Posterior cingulate gyrus (tissue), 11 donors: ENCODE data around the gene SIPA1L3.

Source experiments
- DNase-seq, 10 donors: peaks; one replicate each; pipeline versions ENCODE4 v3.0.0 to v3.0.0-alpha.2; 2020 to 2021; ENCODE audit warnings: mixed read lengths in 3 of 10
- intact Hi-C: fragments of 100-400 bp; cut with DNase I; formaldehyde crosslinking; loops from one replicate; pipeline ENCODE4 v1.15.1; 2023

The SIPA1L3 gene

DNA sequence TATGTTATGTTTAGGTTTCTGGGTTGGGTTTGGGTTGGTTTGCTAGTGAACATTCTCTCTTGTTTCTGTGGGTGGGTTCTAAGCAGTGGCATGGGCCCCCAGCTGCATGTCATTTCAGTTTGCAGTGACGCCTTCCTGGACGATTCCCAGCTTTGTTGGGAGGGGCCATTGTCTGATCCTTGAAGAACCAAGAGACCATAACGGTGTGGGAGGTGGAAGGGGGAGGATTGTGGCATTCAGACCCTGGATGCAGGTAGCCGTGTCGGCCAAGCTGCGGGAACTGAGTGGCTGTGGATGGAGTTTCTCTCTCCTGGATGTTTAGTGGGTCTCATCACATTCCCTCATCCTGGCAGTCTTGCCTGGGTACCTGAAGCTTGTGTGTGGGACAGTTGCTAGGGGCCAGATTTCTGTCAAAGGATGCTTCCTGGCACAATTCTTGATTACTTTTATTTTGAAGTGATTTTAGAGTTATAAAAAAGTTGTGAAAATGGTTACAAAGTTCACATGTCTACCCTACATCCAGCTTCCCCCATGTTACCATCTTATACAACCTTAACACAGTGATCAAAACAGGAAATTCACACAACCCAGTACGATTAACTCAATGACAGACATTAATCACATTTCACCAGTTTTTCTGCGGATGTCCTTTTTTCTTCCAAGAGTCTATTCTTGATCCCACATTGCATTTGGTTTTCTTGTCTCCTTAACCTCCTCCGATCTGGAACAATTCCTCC is 123.8 kb downstream of the SIPA1L3 start:
- intact Hi-C loops: no loop called here
- DNase-seq: peak in 1 of 10 donors; percentile 30

DNA sequence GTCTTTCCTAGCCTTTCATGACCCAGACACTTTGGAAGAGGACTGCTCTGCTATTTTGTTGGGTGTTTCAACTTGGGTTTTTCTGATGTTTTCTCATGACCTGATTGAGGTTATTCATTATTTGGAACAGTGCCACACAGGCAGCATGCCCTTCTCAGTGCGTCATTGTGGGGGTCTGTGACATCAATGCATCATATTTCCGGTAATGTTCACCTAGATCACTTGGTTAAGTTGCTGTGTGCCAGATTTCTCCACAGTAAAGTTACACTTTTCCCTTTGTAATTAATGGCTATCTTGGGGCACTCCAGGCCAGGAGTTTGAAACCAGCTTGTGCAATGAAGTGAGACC is 124.4 kb downstream of the SIPA1L3 start:
- intact Hi-C loops: no loop called here
- no peak for DNase-seq

DNA sequence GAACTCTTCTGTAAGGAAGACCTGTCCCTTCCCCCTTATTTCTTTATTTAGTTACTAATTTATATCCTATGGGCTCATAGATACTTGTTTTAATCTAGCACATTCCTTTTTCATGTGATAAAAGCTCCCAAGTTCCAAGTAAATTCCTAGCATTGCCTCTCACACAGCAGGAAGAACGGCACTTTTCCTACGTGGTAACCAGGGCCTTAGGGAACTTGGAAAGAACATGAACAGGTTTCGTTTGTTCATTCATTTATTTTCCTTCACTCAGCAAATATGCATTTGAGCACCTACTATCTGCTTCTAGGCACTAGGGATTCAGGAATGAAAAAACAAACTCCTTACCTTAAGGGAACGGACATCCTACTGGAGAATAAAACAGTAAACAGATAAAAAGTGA is 125.1 kb downstream of the SIPA1L3 start:
- no peak for DNase-seq
- intact Hi-C loops: no loop called here

DNA sequence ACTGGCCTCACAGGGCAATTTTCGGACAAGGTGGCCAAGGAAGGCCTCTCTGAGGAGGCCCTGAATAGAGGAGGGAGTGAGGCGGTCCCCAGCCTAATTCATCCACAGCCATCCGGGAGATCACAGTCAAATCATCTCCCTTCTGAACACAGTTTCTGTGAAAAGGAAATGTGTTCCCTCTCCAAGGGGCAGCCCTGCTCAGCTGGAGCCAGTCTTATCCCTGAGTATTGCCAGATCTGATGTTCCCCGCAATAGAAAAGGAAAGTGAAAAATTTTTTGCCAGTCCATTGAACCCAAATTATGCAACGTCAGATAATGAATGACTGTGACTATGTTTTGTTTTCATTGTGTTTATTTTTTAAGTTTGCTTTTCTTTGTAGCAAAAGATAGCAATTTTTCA is 125.9 kb downstream of the SIPA1L3 start:
- intact Hi-C loops: no loop called here
- peak in 2 of 10 donors; percentile 30 to 51 for DNase-seq

DNA sequence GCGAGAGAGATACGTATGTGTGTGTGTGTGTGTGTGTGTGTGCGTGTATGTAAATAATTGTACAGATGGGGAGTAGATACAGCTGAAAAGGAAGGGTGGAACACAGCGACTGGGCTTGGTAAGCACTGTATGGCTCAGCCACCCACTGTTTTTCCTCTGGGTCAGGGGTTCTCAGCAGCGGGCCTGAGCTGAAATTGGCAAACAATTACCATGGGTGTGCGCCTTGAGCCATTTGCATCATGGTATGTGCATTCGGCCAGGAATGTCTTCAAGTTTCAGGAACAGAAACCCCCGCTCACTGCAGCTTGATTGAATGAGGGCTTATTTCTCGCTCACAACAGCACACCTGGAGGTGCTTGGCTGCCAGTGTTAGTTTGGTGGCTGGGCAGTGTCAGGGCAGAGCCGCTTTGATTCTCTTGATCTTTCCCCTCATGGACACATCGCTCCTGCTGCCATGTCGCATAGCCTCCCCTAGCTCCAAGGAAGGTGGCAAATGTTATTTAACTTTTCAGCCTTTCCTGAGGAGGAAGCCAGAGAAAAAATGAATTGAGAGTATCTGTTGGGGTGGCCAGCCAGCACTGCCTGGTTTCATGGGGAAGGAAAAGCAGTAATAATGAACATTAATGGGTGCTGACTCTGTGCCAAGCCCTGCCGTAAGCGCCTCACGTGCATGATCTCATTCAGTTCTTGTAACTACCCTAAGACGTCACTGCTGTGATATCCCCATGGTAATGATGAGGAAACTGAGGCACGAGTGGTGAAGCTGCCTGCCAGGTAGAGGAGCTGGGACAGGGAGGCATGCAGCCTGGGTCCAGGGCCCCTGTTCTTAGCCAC is 126.9 kb downstream of the SIPA1L3 start:
- peak in 2 of 10 donors; percentile 26 to 43 for DNase-seq
- intact Hi-C loops: no loop called here

DNA sequence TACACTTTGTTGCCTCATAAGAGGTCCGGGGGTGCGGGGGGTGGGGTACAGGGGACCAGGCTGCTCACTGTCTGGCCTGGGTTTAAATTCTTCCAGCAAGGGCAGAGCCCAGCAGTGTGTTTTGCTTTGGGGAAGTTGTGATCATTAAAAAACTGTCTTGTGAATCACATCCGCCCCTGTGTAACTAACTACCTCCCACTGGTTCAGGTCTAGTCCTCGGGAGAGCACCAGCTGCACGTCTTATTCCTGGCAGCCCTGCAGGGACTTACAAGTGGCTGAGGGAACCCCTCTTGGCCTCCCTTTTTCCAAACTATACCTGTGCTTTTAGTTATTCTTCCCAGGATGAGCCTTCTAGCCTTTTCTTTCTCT is 127.5 kb downstream of the SIPA1L3 start:
- DNase-seq: peak in 1 of 10 donors; percentile 53
- intact Hi-C loops: no loop called here

DNA sequence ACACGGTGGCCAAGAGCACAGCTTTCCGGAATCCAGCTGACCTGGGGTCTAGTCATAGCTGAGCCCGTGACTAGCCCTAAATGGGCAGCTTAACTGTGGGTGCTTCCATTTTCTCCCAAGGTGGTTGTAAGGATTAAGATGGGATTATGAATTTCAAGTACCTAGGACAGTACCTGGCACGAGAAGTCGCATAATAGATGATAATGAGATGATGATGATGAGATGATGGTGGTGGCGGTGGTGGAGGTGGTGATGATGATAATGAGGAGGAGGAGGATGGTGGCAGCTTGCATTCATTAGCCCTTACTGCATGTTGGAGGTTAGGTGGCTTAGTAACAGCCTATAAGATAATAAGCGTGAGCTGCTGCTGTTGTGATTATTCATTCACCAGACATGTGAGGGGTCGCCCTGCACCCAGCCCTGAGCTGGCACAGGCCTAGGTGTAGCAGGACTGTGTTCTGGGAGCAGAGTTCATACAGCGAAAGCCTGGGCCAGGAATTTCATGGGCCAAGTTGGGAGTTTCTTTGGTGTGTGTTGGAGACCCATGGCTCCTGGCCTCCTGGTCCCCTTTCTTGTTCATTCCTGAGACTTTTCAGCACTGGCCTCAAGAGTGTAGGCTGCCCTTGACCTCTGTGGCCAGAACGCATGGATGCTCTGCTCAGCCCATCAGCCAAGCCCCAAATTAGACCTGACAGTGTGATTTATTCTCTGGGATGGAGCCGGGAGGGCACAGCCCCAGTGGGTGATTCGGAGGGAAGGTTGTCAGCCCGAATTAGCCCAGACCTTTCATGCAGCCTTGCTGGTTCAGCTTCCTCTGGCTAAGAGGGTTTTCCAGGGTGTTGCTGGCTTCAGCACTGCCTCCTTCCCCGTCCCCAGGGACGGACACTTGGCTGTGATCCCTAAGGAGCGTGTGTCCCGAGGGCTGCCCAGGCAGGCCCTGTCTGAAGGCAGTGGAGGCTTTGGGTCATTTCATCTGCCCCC is 128.8 kb downstream of the SIPA1L3 start:
- intact Hi-C loops: no loop called here
- peak in 2 of 10 donors; percentile 17 to 71 for DNase-seq

DNA sequence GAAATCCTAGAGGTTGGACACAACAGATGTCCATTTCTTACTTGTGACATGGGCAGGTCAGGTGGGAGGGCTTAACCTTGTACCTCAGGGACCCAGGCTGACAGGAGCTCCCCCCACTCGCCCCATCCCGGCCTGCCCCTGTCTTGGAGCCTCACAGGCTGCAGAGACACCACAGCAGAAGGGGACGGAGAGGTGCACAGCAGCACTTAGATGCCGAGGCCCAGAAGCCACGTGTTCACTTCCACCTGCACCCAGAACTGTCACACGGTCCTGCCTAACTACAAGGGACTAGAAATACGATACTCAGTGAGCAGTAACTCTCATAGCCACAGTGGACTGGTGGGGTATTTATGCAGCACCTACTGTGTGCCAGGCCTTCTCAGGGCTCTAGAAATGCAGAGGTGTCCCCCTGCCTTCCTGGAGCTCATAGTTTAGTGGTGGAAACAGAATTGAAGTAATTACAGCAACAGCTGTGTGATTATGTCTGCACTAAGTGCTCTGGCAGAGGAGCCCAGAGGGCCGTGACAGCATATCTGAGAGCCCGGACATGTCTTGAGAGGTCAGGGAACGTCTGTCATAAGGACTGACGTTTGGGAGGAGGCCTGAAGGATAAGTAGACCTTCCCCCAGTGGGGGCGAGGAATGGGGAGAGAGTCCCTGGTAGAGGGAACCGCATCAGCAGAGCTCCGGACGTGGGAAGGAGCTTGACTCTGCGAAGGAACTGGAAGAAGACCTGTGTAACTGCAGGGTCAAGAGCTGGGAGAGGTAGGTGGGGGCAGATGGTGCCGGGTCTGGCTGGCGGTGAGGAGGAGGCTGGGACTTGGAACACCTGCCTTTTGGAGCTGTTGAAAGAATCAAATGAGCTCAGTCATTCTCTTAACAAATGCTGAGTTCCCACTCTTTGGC is 130.0 kb downstream of the SIPA1L3 start:
- intact Hi-C loops: no loop called here
- peak in 1 of 10 donors; percentile 66 for DNase-seq

DNA sequence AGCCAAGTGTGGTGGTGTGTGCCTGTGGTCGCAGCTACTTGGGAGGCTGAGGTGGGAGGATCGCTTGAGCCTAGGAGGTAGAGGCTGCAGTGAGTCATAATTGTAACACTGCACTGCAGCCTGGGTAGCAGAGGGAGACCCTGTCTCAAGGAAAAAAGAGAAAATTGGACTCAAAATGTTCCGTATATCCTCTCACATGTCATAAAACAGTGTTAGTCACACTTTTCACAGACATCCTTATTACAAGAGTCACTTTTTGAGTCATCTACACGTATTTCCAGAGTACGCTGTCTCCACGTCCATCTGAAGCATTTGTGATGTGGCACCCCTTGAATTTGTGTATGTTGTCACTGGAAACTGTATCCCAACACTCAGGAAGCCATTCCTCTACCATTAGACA is 133.0 kb downstream of the SIPA1L3 start:
- DNase-seq: no peak
- intact Hi-C loops: no loop called here

DNA sequence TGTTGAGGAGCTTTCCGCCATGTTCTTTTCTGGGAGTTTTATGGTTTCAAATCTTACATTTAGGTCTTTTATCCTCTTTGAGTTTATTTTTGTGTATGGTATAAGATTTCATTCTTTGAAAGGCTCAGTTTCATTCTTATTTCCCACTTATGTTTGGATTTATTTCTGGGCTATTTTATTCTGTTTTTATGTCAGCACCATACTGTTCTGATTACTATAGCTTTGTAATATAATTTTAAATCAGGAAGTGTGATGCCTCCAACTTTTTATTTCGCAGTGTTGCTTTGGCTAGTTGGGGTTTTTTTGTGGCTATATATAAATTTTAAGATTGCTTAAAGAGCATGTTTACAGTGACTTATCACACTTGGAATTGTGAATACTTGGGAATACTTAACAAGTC is 135.1 kb downstream of the SIPA1L3 start:
- intact Hi-C loops: no loop called here
- no peak for DNase-seq

DNA sequence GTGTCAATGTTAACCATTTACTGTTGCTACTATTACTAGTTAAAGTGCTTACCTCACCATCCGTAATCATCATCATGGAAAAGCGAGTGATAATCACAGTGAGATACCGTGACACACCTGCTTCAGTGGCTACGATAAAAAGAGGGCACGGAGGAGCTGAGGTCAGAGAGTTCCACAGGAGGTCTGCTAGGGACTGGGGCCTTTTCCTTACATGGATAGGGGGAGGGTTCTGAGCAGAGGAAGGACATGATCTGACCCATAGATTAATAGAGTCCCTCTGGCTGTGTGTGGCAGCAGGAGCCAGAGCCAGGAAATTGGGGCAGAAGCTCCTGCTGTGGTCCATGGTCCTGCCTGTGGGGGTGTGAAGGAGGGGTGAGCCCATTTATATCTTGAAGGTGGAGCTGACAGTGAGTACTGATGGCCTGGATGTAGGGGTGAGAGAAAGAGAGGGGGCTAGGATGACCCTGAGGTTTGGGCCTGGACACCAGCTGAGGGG is 136.7 kb downstream of the SIPA1L3 start:
- intact Hi-C loops: no loop called here
- DNase-seq: peak in 1 of 10 donors; percentile 2

DNA sequence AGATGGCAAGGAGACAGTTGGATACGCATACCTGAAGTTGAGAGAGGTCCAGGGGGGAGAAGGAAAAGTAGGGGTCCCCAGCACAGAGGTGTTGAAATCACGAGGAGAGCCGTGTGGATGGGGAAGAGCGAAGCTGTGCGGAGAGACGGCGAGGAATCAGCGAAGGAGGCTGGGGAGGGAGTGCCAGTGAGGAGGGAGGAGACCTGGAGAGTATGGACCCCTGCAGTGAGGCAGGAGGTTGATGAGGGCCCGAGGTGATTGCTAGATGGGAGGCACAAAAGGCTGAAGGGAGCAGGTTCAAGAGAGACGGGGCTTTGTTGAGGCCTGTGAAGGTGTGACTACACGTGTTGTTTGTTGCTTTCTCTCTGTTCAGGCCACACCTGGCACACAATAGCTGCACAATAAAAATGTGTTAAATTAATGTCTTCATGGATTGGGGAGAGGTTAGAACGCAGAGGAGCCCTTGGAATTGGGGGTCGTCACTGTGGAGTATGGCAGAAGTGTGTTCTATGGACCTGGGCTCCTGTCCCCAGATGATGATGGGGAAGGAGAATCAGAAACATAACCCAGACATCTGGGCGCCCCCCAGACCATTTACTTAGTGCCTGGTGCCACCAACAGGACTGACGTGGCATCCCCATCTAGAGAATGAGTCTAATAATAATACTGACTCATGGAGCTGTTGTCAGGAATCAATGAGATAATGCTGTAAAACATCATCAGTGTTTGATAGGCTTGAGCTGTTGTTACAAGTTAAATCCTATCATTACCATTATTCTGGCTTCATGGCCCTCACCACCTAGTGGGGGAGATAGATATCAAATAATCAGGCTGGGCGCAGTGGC is 137.5 kb downstream of the SIPA1L3 start:
- peak in 2 of 10 donors; percentile 13 to 40 for DNase-seq
- intact Hi-C loops: no loop called here

DNA sequence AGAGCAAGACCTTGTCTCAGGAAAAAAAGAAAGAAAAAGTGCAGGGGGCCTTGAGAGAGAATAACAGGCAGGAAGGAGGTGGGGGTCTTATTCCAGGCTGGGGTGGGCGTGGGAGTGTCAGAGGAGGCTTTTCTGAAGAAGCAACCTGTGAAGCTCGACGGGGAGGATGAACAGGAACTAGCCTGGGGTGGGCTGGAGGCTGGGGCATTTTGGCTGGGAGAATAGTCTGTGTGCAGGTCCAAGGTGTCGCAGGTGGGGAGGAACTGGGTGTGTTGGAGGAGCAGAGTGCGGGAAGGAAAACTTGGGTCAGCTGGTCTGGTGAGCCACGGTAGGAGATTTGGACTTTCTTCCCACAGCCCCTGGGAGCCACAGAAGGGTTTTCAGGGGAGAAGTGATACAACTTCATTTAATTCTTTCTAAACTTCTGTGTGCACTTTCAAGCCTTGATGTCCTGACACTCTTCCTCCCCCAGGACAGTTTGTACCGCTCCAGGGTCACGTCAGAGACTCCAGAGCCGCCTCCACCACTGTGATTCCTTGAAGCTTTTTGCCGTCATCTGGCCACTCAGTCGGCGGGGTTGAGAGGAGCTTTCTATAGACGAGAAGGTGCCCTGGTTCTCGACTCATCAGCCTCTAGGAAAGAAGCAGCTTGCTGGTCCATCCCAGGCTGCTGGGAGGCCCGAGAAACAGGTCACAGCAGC is 138.7 kb downstream of the SIPA1L3 start:
- intact Hi-C loops: no loop called here

DNA sequence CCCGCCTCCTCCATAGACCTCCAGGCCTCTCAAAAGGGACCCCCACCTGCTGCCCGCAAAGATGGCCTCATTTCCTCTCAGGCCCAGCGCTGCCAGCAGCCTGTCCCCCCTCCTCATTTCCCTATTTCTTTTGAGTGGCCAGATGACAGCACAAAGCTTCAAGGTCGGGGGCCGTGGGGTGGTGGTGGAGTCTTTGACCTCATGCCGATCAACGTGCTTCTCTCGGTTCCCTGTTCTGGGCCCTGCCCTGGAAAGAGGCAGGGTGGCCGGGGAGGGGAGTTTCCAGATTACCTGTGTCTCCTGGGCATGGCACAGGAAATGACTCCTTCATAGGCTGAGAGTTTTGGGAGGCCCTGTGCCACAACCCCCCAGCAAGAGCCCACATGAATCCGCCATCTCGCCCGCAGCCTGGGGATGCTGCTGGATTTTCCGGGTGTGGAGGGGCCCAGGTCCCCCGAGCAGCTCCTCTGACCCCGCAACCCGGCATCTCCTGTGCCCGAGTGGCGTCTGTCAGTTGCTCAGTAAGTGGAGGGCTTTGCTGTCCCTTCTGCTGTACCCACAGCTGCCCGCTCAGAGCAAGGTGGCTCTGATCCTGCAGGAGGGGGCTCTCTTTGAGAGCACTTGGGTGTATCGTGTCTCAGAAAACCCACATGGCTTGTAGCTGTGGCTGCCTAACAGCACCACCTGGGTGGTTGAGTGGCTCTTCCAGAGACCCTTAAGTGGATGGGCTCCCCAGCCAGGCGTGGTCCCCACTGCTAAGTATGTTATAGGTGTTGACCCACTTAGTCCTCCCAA is 139.4 kb downstream of the SIPA1L3 start:
- peak in 2 of 10 donors; percentile 61 to 65 for DNase-seq
- intact Hi-C loops: no loop called here

More for the DNA sequence above, 138.7 kb downstream of the SIPA1L3 start:
- peak in 2 of 10 donors; percentile 17 to 43 for DNase-seq

DNA sequence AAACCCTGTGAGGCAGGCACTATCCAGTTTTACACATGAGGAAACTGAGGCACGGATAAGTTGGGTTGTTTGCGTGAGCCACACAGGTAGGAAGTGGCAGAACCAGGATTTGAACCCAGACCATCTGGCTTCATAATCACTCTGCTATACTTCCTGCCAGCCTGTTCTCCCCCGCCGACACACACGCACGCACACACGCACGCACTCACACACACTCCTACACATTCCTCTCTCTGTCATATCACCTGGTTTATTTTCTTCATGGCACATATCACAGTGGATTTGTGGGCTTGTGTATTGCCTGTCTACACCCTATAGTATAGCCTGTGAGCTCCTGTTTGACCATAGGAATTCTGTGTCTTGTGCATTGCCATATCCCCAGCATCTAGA is 140.0 kb downstream of the SIPA1L3 start:
- DNase-seq: peak in 1 of 10 donors; percentile 22

DNA sequence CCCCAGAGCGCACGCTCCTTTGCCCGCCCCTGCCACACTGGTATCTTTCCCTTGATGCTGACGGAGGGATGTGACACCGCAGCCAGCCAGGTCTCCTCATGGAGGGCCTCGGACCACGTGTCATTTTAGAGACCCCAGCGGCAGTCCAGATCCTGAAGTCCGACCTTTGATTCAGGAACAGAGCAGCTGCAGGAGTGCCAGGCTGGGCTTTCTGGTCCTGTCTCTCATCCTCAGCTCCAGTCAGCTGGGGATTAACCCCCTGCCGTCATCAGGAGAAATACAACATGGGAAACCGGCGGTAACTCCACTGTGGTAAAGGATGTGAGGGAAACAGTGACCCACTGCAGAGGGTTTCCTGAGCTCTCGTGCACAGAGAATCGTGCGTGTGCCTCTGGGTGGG is 140.6 kb downstream of the SIPA1L3 start:
- DNase-seq: peak in 2 of 10 donors; percentile 35 to 63
- intact Hi-C loops: no loop called here

More for the DNA sequence above, 140.0 kb downstream of the SIPA1L3 start:
- intact Hi-C loops: no loop called here

DNA sequence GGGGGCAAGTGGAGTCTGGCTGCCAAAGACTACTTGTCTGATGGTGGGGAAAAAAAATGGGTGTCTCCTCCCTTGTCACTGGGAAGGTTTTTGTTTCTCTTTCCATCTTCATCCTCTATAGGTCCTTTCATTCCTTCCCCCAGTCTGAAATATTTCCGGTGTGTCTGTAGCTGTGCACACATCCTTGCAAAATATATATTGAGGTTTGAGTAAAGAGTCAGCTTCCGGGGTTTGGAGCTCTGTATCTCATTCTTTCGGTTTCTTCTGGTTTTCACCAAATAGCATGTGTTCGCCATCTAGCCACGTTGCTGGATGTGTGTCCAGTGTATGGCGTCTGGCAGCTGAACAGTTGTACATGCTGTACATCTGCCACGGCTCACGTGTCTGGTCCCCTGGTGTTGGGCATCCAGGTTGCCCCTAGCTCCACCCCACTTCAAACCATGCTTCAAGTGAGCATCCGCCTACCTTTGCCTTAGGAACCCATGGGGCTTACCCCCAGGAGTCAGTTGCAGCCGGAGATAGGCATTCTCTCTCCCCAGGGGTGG is 142.2 kb downstream of the SIPA1L3 start:
- intact Hi-C loops: no loop called here
- DNase-seq: peak in 2 of 10 donors; percentile 42 to 78
